Measurements from ENCODE around the gene PDZD11.
"Not testable (repeated sequence)": the region's sequence is repeated elsewhere in the genome, so short reads cannot be mapped to it uniquely, and the experiment has no call there.

Gene PDZD11, protein sequence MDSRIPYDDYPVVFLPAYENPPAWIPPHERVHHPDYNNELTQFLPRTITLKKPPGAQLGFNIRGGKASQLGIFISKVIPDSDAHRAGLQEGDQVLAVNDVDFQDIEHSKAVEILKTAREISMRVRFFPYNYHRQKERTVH

DNA sequence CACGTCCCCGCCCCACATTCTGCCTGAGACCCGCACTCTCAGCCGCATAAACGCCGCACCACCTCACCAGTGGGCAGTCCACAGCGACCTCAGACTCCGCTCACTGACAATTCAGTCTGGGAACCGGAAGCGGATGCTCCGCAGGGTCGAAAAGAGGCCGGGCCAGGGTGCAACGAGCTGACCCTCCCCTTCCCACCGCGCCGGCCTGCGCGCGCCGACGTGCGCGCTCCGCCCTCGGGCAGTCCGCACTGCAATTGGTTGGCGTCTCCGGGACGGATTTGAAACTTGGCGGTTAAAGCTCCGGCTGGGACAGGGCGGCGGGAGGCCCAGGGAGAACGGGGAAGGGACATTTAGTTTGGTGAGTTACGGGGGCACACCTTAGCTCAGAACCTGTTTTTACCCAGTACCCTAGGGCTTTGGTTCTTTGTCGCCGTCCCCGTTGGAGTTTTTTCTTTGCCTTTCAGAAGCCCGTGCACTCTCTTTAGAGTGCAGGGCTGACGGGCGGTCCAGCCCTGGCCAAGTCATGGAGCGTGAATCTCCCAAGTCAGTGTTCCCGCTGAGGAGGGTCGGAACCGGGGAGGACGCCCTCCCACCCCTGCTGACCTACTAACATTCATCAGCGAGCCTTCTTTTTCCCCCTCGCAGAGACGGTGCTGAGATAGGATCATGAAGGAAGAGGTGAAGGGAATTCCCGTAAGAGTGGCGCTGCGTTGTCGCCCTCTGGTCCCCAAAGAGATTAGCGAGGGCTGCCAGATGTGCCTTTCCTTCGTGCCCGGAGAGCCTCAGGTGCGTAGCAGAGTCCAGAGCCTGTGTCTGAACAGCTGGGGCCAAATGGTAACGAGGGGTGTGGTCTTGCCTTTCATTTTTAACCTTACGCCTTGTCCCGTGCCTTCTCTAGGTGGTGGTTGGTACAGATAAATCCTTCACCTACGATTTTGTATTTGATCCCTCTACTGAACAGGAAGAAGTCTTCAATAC, at the start of gene PDZD11, which contains the start of gene KIF4A:
PDZD11 (minus strand) TSS at position 135 of the 978 bp plus-strand sequence. CDS start 586 bp downstream, outside the sequence.
KIF4A (plus strand) TSS at position 312 of the 978 bp plus-strand sequence; CDS start at position 667, 355 bp downstream.
- DNase-seq (ENCODE audit: low read depth) = peak; percentile 63

DNA sequence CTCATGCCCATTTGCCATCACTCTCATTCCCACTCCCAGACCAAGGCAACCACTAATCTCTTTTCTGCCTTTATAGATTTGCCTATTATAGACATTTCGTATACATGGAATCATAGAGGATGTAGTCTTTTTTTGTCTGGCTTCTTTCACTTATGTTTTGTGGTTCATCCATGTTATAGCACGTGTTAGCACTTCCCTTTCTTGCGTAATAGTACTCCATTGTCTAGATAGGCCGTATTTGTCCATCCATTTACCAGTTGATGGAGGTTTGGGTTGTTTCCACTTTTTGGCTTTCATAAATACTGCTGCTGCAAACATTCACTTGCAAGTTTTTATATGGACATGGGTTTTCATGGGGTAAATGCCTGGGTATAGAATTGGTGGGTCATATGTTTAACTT, 48.6 kb upstream of the PDZD11 start:
- DNase-seq (ENCODE audit: low read depth) = no peak

DNA sequence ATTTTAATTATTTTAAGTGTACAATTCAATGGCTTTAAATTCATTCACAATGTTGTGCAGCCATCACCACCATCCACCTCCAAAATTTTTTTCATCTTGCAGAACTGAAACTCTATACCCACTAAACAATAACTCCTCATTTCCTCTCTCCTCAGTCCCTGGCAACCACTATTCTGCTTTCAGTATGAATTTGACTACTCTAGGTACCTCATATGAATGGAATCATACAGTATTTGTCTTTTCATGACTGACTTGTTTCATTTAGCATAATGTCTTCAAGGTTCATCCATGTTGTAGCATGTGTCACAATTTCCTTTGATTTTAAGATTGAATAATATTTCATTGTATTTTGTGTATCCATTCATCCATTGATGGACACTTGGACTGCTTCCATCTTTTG, 47.0 kb upstream of the PDZD11 start:
- DNase-seq (ENCODE audit: low read depth) = no peak

DNA sequence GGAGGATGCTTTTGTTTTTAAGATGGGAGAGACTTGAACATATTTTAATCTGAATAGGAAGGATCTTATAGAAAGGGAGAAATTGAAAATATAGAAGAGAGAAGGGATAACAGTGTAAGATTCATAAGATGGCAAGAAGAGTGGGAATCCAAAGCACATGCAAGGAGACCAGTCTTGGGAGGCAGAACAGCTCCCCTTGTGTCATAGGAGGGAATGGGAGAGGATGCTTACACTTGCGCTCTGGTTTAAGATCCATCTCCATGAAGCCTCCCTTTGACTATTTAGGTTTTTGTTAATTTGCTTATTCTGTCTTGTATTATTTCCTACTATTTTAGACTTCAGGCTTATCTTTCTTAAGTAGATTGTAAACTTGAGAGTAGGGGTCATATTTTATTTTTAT, 42.9 kb upstream of the PDZD11 start:
- DNase-seq (ENCODE audit: low read depth) = no peak

DNA sequence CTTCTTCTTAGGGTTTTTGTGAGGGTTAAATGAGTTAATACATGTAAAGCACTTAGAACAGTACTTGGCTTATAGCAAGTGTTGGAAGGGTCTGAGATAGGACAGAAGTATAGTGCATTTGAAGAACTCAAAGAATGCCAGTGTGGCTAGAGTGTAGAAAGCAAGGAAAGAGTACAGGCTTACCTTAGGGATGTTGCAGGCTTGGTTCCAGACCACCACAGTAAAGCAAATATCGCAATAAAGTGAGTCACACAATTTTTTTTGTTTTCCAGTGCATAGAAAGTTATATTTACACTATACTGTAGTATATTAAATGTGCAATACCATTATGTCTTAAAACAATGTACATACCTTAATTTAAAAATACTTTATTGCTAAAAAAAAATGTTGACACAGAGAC, 41.4 kb upstream of the PDZD11 start:
- no peak for DNase-seq (ENCODE audit: low read depth)

DNA sequence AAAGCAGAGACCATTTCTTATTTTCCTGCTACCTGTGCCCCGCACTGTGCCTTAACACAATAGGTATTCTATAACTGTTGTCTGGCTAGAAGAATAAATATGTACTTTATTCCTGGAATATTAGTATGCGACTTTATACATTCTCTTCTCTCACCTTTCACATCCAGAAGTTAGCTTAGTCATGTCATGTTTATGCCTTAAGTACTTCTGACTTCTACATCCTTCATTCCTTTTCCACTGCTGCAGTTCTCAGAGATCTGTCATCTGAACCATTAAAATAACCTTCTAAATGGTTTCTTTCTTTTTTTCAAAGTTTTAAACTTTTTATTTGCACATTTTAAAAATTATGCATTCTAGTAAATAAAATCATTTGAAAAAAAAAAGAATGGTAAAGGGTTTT, 34.6 kb upstream of the PDZD11 start:
- DNase-seq (ENCODE audit: low read depth) = no peak

DNA sequence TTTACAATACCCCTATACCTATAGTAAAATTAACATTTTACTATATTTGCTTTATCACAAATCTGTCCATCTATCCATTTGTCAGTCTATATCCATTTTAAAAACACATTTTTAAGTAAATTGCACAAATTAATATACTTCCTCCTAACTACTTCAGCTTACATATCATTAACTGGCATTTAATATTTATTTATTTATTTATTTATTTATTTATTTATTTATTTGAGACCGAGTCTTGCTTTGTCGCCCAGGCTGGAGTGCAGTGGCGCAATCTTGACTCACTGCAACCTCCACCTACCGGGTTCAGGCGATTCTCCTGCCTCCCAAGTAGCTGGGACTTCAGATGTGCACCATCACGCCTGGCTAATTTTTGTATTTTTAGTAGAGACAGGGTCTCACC, 33.9 kb upstream of the PDZD11 start:
- DNase-seq (ENCODE audit: low read depth) = not testable (repeated sequence)

DNA sequence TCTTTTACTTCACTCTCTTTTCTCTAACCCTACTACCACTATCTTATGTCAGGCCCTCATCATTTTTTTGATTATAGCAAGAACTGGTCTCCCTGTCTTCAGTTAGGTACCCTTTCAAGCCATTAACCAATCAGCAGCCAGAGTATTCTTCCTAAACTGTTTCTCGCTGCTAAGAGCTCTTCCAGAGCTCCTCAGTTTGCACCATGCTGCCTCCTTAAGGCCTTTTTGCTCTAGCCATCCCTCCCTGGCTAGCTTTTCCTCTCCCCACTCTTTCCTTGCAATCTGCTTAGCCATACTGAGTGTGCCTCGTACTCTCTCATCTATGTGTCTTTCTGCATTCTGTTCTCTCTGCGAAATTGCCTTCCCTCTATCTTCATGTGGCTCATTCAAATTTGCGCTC, 33.1 kb upstream of the PDZD11 start:
- no peak for DNase-seq (ENCODE audit: low read depth)

DNA sequence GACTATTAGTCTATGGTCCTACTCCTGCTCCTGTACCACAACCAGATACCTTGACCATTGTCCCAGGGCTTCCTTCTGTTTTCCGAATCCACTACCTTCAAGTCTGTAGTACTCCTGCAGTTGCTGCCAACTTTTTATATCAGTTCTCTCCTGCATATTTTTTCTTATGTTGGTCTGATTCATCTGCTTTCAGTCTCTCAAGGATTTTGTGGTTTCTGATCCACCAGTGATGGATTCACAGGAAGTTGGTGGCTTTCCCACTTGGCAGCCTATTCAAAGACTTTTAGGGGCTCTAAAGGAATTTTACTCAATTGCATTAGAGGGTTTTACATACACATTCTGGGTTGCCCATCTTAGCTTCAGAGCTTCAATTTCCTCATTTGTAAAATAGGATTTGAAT, 23.8 kb upstream of the PDZD11 start:
- DNase-seq (ENCODE audit: low read depth) = no peak

DNA sequence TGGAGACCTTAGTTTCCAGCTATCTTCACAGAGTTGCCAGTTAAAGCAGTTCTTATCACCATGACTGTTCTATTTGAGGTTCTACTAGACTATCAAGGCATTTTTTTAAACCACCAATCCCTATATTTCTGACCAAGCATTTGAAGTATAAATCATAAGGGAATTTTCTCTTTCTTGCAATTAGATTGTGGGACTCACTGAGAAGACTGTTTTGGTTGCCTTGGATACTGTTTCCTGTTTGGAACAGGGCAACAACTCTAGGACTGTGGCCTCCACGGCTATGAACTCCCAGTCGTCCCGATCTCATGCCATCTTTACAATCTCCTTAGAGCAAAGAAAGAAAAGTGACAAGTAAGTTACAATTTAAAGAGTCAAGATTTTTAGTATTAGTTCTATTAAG, 12.0 kb upstream of the PDZD11 start:
- no peak for DNase-seq (ENCODE audit: low read depth)

DNA sequence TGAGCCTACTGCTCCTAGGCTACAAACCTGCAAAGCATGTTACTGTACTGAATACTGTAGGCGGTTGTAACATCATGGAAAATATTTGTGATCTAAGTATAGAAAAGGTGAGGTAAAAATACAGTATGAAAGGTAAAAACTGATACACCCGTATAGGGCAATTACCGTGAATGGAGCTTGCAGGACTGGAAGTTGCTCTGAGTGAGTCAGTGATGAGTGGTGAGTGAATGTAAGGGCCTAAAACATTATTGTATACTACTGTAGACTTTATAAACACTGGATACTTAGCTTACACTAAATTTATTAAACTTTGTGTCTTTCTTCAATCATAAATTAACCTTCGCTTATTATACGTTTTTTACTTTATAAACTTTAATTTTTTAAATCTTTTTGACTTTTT, 3.9 kb upstream of the PDZD11 start:
- no peak for DNase-seq (ENCODE audit: low read depth)

DNA sequence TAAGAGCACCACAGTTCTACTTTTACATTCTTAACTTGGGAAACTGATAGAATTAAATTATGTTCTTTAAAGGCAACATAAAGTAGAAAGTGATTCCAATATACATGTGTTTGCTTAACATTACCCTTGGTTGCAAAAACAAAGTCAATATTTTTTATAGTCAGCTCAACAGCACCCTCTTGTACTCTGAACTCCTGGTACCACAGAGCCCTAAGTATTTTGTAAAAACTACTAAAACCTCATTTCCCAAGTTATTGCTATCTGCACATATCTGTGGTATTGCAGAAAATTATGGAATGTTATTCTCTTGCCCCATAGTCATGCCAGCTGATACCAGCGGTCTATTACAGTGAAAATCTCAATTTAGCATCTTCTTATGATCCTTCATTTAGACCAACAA, 3.1 kb upstream of the PDZD11 start:
- no peak for DNase-seq (ENCODE audit: low read depth)

DNA sequence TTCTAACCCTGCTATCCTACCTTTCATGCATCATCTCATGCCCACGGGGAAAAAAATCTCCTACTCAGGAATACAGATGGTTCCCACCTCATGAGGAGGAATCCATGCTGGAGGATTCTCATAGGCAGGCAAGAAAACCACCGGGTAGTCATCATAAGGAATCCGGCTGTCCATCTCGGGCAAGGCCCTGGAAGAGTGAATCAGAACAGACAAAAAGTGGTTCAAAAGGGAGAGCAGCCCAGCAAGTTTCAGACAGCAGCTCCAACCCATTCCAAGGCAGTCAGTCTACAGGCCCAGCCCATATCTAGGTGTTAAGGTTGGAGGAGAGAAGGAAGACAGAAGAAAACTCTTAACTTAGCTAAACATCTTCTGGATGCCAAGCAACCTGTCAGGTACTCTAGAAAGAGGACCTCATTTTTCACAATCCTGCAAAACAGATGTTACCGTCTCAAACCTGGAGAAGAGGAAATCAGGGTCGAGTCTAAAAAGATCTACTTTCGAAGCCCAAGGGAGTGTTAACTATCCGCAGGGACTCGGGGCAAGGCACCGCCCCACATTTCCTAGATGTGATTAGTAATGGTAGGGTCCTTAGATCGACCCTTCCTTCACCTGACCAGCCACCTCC, 447 bp downstream of the PDZD11 start:
- no peak for DNase-seq (ENCODE audit: low read depth)

DNA sequence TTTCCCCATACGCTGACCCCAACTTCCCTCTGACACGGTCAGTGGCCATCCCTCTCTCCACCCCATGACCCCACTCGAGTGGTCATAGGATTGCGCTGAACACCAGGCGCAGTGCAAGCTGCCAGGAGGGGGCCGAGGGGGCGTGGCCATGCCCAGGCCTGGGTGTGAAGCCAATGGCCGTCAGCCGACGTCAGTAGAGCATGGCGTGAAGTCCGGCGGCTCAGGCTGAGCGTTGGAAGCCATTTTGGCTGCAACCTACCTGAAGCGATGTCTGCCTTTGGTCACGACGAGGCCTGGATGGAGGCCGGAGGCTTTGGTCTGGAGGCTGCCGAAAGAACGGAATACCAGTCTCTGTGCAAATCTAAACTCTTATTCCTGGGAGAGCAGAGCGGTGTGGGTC, 7.8 kb downstream of the PDZD11 start, which contains the start of gene RAB41:
RAB41 (plus strand) TSS at position 222 of the 400 bp plus-strand sequence; CDS start at position 268, 46 bp downstream.
- no peak for DNase-seq (ENCODE audit: low read depth)

DNA sequence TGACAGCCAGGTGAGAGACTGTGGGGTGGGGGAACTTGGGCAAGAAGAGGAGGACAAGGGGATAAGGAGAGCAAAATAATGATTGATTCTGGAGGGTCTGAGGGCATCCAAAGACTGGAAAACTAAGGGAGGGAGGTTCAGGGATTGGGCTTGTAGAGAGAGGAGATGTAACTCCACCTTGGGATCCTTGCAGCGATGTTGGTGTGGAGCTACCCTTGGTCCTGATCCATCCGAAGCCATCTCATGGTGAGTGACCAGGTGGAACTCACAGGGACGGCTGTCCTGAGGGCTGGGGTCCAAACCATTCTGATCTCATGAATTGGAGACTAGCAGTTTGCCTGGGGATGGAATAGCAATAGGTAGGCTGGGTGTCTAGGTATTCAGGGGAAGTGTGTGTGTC, 9.2 kb downstream of the PDZD11 start:
- DNase-seq (ENCODE audit: low read depth) = no peak

DNA sequence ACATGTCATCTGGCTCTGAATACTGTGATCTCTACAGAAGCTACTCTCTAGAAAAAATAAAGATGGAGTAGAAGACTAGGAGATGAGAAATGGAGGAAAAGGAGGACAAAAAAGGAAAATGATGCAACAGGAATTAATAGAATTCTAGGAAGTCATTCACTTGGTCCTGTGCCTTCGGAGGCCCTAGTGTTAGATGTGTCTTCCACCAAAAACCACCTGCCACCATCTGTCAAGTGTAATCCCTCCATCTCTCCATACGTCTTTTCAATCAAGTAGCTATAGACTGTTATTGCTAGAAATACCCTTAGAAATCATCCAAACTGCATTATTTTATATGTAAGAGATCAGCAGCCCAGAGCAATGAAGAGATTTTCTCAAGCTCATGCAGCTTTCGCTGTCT, 10.6 kb downstream of the PDZD11 start:
- DNase-seq (ENCODE audit: low read depth) = no peak

DNA sequence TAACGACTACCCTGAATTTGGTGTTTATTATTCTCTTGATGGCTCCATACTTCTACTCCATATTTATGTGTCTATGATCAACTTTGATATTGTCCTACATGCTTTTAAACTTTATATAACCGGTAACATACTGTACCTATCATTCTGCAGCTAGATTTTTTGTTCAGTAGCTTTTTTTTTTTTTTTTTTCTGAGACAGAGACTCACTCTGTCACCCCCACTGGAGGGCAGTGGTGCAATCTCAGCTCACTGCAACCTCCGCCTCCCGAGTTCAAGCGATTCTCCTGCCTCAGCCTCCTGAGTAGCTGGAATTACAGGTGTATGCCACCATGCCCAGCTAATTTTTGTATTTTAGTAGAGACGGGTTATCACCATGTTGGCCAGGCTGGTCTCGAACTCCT, 15.7 kb downstream of the PDZD11 start:
- not testable (repeated sequence) for DNase-seq (ENCODE audit: low read depth)

DNA sequence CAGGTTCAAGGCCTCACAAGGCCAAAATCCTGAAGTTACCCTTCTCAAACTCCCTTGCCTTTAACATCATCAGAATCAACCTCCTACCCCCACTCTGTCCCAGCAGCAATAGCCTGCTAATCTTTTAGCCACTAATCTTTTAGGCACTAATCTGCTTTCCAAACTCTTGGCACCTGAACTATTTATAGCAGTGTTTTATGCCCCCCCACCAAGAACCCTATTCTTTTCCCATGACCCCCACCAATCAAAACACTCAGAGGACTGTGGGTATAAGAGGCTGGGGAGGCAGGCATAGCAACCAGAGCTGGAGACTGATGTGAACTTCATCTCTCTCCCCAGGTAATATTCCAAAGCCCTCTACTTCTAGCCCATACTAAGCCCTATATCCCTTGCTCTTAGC, 21.7 kb downstream of the PDZD11 start, which contains the start of gene ARR3:
ARR3 (plus strand) TSS at position 301 of the 400 bp plus-strand sequence. CDS start 1,052 bp downstream, outside the sequence.
- DNase-seq (ENCODE audit: low read depth) = no peak

DNA sequence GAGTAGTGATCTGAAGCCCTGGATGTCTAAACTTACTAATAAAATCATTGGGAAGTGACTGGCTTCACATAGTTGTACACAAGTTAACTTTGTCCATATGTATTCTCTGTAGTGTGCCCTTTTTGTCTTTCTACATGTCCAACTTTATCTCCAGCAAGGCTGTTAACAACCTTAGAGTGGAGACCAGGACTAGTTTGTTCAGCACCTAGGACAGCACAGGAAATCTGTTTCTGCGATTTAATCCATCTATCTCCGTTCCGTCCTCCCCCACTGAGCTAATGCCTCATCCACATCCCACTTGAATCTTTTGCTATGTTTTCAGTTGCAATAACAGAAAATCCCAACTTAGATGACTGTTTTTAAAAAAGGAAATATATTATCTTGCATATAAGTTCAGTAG, 24.9 kb downstream of the PDZD11 start:
- DNase-seq (ENCODE audit: low read depth) = no peak

DNA sequence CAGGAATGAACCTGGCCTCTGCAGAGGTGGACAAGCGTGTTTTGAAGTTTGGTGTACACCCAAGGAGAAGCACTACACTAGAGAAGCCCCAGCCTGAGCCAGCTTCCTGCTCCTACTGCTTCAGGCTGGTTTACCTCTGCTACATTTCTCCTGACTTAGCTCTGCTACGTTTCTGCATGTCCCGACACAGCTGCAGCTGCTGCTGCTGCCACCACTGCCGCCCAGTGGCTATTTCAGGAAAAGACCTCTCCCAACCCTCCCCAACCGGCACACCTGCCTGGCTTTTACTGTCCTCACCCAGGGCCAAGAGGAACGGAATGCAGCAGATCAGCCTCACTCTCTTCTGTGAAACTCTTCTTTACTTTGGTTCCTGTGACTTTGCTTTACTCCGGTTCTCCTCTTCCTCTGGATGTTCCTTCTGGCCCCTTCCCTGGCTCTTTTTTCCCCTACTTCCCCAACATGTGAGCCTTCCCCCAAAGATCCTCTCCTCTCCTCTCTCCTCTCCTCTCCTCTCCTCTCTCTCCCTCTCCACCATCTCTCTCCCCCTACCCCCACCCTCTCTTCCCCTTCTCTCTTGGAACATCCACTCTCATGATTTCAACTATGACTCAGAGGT, 26.7 kb downstream of the PDZD11 start:
- DNase-seq (ENCODE audit: low read depth) = peak; percentile 4

DNA sequence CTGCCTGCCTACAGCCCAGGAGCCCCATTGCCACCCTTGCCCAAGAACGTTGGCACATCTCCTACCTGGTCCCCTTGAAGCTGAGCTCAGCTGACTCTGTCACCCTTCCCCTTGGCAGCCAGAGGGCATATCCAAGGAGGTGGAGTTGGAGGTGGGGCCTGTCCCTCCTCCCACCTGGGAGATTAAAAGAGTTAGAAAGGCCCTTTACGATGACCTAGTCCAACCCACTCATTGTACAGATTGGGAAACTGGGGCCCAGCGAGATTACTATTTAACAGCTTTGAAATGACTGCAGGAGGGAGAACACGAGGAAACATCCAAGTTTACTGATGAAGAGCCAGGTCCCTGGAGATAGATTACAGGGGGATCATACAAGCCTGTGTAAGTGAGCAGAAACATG, 29.6 kb downstream of the PDZD11 start, which contains the start of gene P2RY4:
P2RY4 (minus strand) TSS at position 101 of the 400 bp plus-strand sequence. CDS start 580 bp downstream, outside the sequence.
- no peak for DNase-seq (ENCODE audit: low read depth)

All from activated T-helper 9 cell treated with anti-CD3 and anti-CD28 coated beads, Interleukin-2, amount 50 U/mL, for 16 hours (primary cell).